ENCODE measurements around the gene RNU6-7. TPM values are rescaled to one million over a fixed set of nuclear protein-coding genes. Genes with fewer than 3 reads are reported as not detected.

The RNU6-7 gene
- total RNA-seq, 1 experiment from 2014 or later, result not detected

Other genes starting within 250 kb of the RNU6-7 start
- gene ARHGAP5, start 124.7 kb upstream of the RNU6-7 start, total RNA-seq (2014; rRNA removed; shearing (Covaris generic)), result 52.5 and 75.3 TPM in 2 replicates
- not detected in 2 replicates for gene RNU6-8, start 1.2 kb downstream of the RNU6-7 start, total RNA-seq (2014; rRNA removed; shearing (Covaris generic))
- gene AKAP6, start 127.3 kb downstream of the RNU6-7 start, total RNA-seq (2014; rRNA removed; shearing (Covaris generic)), result 27.4 and 40.6 TPM in 2 replicates